ENCODE measurements around the gene SYCP3.

Gene SYCP3

GRCh38 chr12:101772012-101772775 is 32.9 kb upstream of the SYCP3 start:
- no peak for TF ChIP-seq CTCF (conservative IDR thresholded peaks at IDR 0.05)
- TF ChIP-seq ZFX (IDR thresholded peaks at IDR 0.05) = no peak
- H3K27ac ChIP-seq = no peak overlapping the region

- TF ChIP-seq CTCF (conservative IDR thresholded peaks at IDR 0.05) = no peak
- TF ChIP-seq ZFX (IDR thresholded peaks at IDR 0.05) = no peak
- H3K27ac ChIP-seq = no peak overlapping the region
These were observed 30.6 kb upstream of the SYCP3 start for GRCh38 chr12:101769865-101770264.

GRCh38 chr12:101768781-101769180 is 29.5 kb upstream of the SYCP3 start:
- no peak for TF ChIP-seq CTCF (conservative IDR thresholded peaks at IDR 0.05)
- TF ChIP-seq ZFX (IDR thresholded peaks at IDR 0.05) = no peak
- H3K27ac ChIP-seq = no peak overlapping the region; the same call in 1 of the 2 replicates

GRCh38 chr12:101767537-101767936 is 28.3 kb upstream of the SYCP3 start:
- no peak for TF ChIP-seq ZFX (IDR thresholded peaks at IDR 0.05)

GRCh38 chr12:101764051-101764792 is 25.0 kb upstream of the SYCP3 start:
- no peak for TF ChIP-seq CTCF (conservative IDR thresholded peaks at IDR 0.05)
- no peak for TF ChIP-seq ZFX (IDR thresholded peaks at IDR 0.05)
- peak overlapping the region; percentile 22; the same call in 1 of the 2 replicates for H3K27ac ChIP-seq

More at GRCh38 chr12:101767537-101767936, 28.3 kb upstream of the SYCP3 start:
- peak overlapping the region; percentile 8; the same call in 1 of the 2 replicates for H3K27ac ChIP-seq

GRCh38 chr12:101763246-101763931 is 24.1 kb upstream of the SYCP3 start:
- TF ChIP-seq CTCF (conservative IDR thresholded peaks at IDR 0.05) (no peak), ZFX (IDR thresholded peaks at IDR 0.05) (no peak)
- H3K27ac ChIP-seq = peak overlapping the region; percentile 68

GRCh38 chr12:101761781-101762180 is 22.5 kb upstream of the SYCP3 start:
- no peak overlapping the region for H3K27ac ChIP-seq
- TF ChIP-seq CTCF (conservative IDR thresholded peaks at IDR 0.05) (no peak), ZFX (IDR thresholded peaks at IDR 0.05) (no peak)

All from C4-2B (cell line).